ENCODE data around the gene CIB4.

Gene CIB4

GRCh38 chr2:26639685-26640243 is 1.4 kb downstream of the CIB4 start:
- no peak for DNase-seq

- no peak for DNase-seq
Measured at GRCh38 chr2:26637811-26638310, 3.3 kb downstream of the CIB4 start.

- no peak for DNase-seq
Measured at GRCh38 chr2:26636935-26637334, 4.2 kb downstream of the CIB4 start.

- no peak for DNase-seq
Measured at GRCh38 chr2:26635401-26635800, 5.8 kb downstream of the CIB4 start.

GRCh38 chr2:26634636-26635230 is 6.4 kb downstream of the CIB4 start:
- DNase-seq, result no peak

- DNase-seq, result no peak
Measured at GRCh38 chr2:26633993-26634595, 7.1 kb downstream of the CIB4 start.

GRCh38 chr2:26633351-26633945 is 7.7 kb downstream of the CIB4 start:
- no peak for DNase-seq

GRCh38 chr2:26632624-26633185 is 8.5 kb downstream of the CIB4 start:
- DNase-seq, result no peak

GRCh38 chr2:26631401-26632170 is 9.6 kb downstream of the CIB4 start:
- no peak for DNase-seq

- DNase-seq, result no peak
Measured at GRCh38 chr2:26630669-26631360, 10.4 kb downstream of the CIB4 start.

- DNase-seq, result no peak
Measured at GRCh38 chr2:26630235-26630634, 10.9 kb downstream of the CIB4 start.

GRCh38 chr2:26629751-26630150 is 11.4 kb downstream of the CIB4 start:
- DNase-seq, result no peak

GRCh38 chr2:26629346-26629630 is 11.9 kb downstream of the CIB4 start:
- no peak for DNase-seq

GRCh38 chr2:26628561-26629345 is 12.4 kb downstream of the CIB4 start:
- DNase-seq, result no peak

GRCh38 chr2:26627350-26628105 is 13.6 kb downstream of the CIB4 start:
- no peak for DNase-seq

GRCh38 chr2:26626606-26627005 is 14.6 kb downstream of the CIB4 start:
- DNase-seq, result no peak

GRCh38 chr2:26623541-26624495 is 17.3 kb downstream of the CIB4 start:
- DNase-seq, result no peak

GRCh38 chr2:26621469-26622199 is 19.5 kb downstream of the CIB4 start:
- no peak for DNase-seq

GRCh38 chr2:26620031-26620605 is 21.0 kb downstream of the CIB4 start:
- no peak for DNase-seq
